Panc1 (cell line): ENCODE data around the gene NACAD. TPM values are rescaled to one million over a fixed set of nuclear protein-coding genes. Genes with fewer than 3 reads are reported as not detected.

Source experiments
- ATAC-seq: fragments of 200-7000 bp; cut with Tn5 transposase; 2 replicates; pipeline ENCODE4 v1.9.1; 2020; ENCODE audit warnings: mild to moderate bottlenecking, moderate library complexity
- BruUV-seq: library from RNA; stranded (reverse); fragments of 400-500 nt; replicated peaks from 2 replicates; lab custom pipeline; 2021; lab: Mats Ljungman, UMichigan
- CTCF ChIA-PET: fragments of 300-600 bp; sonication (Branson Sonifier 250); formaldehyde crosslinking; loops from one replicate; lab custom pipeline; 2022; ENCODE audit warnings: antibody characterized with exemption; lab: Charles Lee
- POLR2A ChIA-PET: fragments of 300-600 bp; sonication (Branson Sonifier 250); formaldehyde crosslinking; loops from one replicate; lab custom pipeline; 2022; ENCODE audit warnings: antibody characterized with exemption; lab: Charles Lee
- DNase-seq: peaks from one replicate; pipeline ENCODE4 v3.0.0-alpha.2; 2010; ENCODE audit warnings: low read depth, low spot score
- H3K27ac ChIP-seq: 2 replicates; pipeline ENCODE4 v1.5.1; 2011; ENCODE audit warnings: mild to moderate bottlenecking, low read length, inconsistent platforms
- H3K27me3 ChIP-seq: fragments of 200-500 bp; sonication (Bioruptor generic); 2 replicates; pipeline ENCODE4 v1.6.0; 2014; ENCODE audit warnings: low read length, inconsistent platforms; ENCODE audit not compliant: control insufficient read depth, insufficient read depth
- H3K36me3 ChIP-seq: fragments of 200-500 bp; sonication (Bioruptor generic); 2 replicates; pipeline ENCODE4 v1.5.1; 2014; ENCODE audit warnings: inconsistent platforms, mild to moderate bottlenecking, low read length, moderate library complexity; ENCODE audit not compliant: control insufficient read depth, insufficient read depth
- H3K4me1 ChIP-seq: 2 replicates; pipeline ENCODE4 v1.5.1; 2011; ENCODE audit warnings: inconsistent platforms, mild to moderate bottlenecking, low read length, moderate library complexity; ENCODE audit not compliant: control insufficient read depth, insufficient read depth
- H3K4me3 ChIP-seq, 2 experiments: 2 replicates each; pipeline ENCODE4 v1.5.1; 2011 to 2012; ENCODE audit warnings: low read depth in 2 of 2, low read length in 2 of 2, mild to moderate bottlenecking in 2 of 2, inconsistent platforms in 1 of 2, moderate library complexity in 1 of 2
- H3K9me3 ChIP-seq: fragments of 200-500 bp; sonication (Bioruptor generic); 2 replicates; pipeline ENCODE4 v1.5.1; 2014; ENCODE audit warnings: low read depth, mild to moderate bottlenecking, inconsistent platforms, low read length, moderate library complexity; ENCODE audit not compliant: control insufficient read depth, insufficient read depth
- POLR2AphosphoS5 ChIP-seq: IDR thresholded peaks from 2 replicates; pipeline ENCODE4 v1.6.1; 2012; ENCODE audit warnings: mild to moderate bottlenecking, low read depth, low read length, moderate library complexity
- SIN3A ChIP-seq: IDR thresholded peaks from 2 replicates; pipeline ENCODE4 v1.6.1; 2012; ENCODE audit warnings: low read depth, mild to moderate bottlenecking, low read length, moderate library complexity, borderline replicate concordance; ENCODE audit not compliant: insufficient read depth
- TCF7L2 ChIP-seq: IDR thresholded peaks from 2 replicates; pipeline ENCODE4 v1.6.1; 2011; ENCODE audit warnings: mild to moderate bottlenecking, low read depth, low read length, inconsistent platforms
- in situ Hi-C: cut with HindIII; loops from 2 replicates; pipeline ENCODE4 v1.10.0; 2016; ENCODE audit warnings: low sequenced_read_pairs, low pct_unique_long_range_greater_than_20kb
- intact Hi-C: fragments of 100-400 bp; cut with micrococcal nuclease; formaldehyde crosslinking; loops from one replicate; pipeline ENCODE4 v1.10.0; 2022; ENCODE audit not compliant: unreplicated experiment
- total RNA-seq: library from RNA; stranded (reverse); gene quantifications from one replicate; pipeline ENCODE4 v1.2.1, GENCODE V29; 2021; ENCODE audit not compliant: unreplicated experiment
- TF ChIP-seq, protein P1 (sequence below): fragments of 450-650 bp; IDR thresholded peaks from 2 replicates; pipeline ENCODE4 v1.5.1; 2017; ENCODE audit warnings: mild to moderate bottlenecking
- TF ChIP-seq, protein P2 (sequence below), 2 experiments: IDR thresholded peaks; 2 replicates each; pipeline ENCODE4 v1.6.1; 2011 to 2012; ENCODE audit warnings: low read depth in 2 of 2, control low read depth in 1 of 2, low read length in 1 of 2, mild to moderate bottlenecking in 1 of 2, moderate library complexity in 1 of 2; ENCODE audit not compliant: insufficient read depth in 1 of 2

The NACAD gene
- total RNA-seq, 1 experiment from 2014 or later = 5.3 TPM

DNA sequence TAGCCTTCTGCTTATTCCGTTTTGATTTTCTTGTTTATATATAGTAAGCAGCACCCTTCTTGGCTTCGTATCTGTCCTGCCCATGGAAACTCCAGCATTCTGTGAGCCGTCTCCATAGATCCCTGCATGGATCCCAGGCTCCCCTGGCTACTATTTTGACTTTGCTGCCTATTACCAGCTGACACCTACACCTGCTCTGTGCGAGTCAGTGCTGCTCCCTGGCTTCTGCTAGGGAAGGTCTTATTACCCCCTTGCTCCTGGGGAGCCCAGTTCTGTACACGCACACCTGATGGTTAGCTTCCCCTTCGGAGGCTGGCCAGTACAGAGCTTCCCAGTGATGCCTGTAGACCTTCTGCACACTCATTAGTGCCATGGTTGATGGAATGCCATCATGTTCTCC lies 35.4 kb downstream of the NACAD start:
- DNase-seq = no peak
- H3K36me3 ChIP-seq = no peaks in the 10 kb centered on the region
- H3K27me3 ChIP-seq = no peaks in the 10 kb centered on the region
- ATAC-seq = no peak
- no peaks in the 10 kb centered on the region for H3K9me3 ChIP-seq
- H3K4me1 ChIP-seq = no peaks in the 10 kb centered on the region
- no TSS peak for BruUV-seq
- H3K27ac ChIP-seq = no peak overlapping the region
- intact Hi-C loops = no loop called here
- ChIA-PET CTCF (no interaction called here), POLR2A (no interaction called here)
- no peak for TF ChIP-seq POLR2AphosphoS5
- TF ChIP-seq, protein P1, sequence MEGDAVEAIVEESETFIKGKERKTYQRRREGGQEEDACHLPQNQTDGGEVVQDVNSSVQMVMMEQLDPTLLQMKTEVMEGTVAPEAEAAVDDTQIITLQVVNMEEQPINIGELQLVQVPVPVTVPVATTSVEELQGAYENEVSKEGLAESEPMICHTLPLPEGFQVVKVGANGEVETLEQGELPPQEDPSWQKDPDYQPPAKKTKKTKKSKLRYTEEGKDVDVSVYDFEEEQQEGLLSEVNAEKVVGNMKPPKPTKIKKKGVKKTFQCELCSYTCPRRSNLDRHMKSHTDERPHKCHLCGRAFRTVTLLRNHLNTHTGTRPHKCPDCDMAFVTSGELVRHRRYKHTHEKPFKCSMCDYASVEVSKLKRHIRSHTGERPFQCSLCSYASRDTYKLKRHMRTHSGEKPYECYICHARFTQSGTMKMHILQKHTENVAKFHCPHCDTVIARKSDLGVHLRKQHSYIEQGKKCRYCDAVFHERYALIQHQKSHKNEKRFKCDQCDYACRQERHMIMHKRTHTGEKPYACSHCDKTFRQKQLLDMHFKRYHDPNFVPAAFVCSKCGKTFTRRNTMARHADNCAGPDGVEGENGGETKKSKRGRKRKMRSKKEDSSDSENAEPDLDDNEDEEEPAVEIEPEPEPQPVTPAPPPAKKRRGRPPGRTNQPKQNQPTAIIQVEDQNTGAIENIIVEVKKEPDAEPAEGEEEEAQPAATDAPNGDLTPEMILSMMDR = no peak
- no peak for TF ChIP-seq SIN3A
- TF ChIP-seq, protein P2, sequence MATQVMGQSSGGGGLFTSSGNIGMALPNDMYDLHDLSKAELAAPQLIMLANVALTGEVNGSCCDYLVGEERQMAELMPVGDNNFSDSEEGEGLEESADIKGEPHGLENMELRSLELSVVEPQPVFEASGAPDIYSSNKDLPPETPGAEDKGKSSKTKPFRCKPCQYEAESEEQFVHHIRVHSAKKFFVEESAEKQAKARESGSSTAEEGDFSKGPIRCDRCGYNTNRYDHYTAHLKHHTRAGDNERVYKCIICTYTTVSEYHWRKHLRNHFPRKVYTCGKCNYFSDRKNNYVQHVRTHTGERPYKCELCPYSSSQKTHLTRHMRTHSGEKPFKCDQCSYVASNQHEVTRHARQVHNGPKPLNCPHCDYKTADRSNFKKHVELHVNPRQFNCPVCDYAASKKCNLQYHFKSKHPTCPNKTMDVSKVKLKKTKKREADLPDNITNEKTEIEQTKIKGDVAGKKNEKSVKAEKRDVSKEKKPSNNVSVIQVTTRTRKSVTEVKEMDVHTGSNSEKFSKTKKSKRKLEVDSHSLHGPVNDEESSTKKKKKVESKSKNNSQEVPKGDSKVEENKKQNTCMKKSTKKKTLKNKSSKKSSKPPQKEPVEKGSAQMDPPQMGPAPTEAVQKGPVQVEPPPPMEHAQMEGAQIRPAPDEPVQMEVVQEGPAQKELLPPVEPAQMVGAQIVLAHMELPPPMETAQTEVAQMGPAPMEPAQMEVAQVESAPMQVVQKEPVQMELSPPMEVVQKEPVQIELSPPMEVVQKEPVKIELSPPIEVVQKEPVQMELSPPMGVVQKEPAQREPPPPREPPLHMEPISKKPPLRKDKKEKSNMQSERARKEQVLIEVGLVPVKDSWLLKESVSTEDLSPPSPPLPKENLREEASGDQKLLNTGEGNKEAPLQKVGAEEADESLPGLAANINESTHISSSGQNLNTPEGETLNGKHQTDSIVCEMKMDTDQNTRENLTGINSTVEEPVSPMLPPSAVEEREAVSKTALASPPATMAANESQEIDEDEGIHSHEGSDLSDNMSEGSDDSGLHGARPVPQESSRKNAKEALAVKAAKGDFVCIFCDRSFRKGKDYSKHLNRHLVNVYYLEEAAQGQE (IDR thresholded peaks at IDR 0.05; ENCODE audit: insufficient read depth in 1 of 2, low read depth in 2 of 2, low read length in 1 of 2) = no peak
- TF ChIP-seq TCF7L2 = no peak
- in situ Hi-C loops = no loop called here
- H3K4me3 ChIP-seq = no peak overlapping the region

DNA sequence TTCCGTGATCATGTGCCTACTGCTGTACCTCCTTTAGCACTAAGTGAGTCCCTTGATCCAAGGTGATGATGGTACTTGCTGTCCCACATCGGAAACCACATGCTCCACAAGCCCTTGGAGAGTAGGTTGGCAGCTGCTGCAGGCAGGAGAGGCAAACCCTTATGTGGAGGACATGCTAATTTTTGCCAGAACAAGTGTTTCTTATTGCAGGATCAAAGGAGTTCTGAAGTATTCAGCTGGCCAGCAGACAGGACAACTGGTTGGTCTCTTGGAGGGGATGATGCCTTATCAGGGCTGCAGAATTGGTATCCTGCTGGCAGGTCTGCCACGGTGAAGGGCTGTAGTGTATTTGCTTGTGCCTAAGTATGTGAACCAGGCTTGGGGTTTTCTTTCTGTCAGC lies 36.8 kb downstream of the NACAD start:
- Histone ChIP-seq H3K27ac (no peak overlapping the region), H3K9me3 (no peaks in the 10 kb centered on the region), H3K4me1 (no peaks in the 10 kb centered on the region), H3K36me3 (no peaks in the 10 kb centered on the region), H3K4me3 (no peak overlapping the region), H3K27me3 (no peaks in the 10 kb centered on the region)
- no peak for DNase-seq
- POLR2A ChIA-PET = interaction anchor here (0.5 kb wide), 1 partner anchor 533 kb away, joined by 16 read pairs; no protein-coding TSS in a partner anchor
- CTCF ChIA-PET = no interaction called here
- BruUV-seq = no TSS peak
- intact Hi-C loops (no loop called here), in situ Hi-C loops (no loop called here)
- TF ChIP-seq POLR2AphosphoS5 (no peak), TCF7L2 (no peak), SIN3A (no peak)
- TF ChIP-seq, protein P1 = no peak
- TF ChIP-seq, protein P2 (IDR thresholded peaks at IDR 0.05; ENCODE audit: insufficient read depth in 1 of 2, low read depth in 2 of 2, low read length in 1 of 2) = no peak
- ATAC-seq = no peak
